A172 (cell line): Measurements from ENCODE around the gene MBNL2. TPM values are rescaled to one million over a fixed set of nuclear protein-coding genes. Genes with fewer than 3 reads are reported as not detected.

Experiments
- DNase-seq: peaks from one replicate; pipeline ENCODE4 v3.0.0-alpha.2; 2015; ENCODE audit warnings: low spot score
- total RNA-seq: library from RNA; depleted of rRNA; stranded (reverse); fragments of >200 nt; shearing (Covaris generic); gene quantifications from 2 replicates; pipeline ENCODE4 v1.2.3, GENCODE V29; 2014

The MBNL2 gene
- total RNA-seq, 1 experiment from 2014 or later: 204 TPM

- DNase-seq: peak; percentile 59
These were observed 51.3 kb downstream of the MBNL2 start for GRCh38 chr13:97273341-97273831.

DNA sequence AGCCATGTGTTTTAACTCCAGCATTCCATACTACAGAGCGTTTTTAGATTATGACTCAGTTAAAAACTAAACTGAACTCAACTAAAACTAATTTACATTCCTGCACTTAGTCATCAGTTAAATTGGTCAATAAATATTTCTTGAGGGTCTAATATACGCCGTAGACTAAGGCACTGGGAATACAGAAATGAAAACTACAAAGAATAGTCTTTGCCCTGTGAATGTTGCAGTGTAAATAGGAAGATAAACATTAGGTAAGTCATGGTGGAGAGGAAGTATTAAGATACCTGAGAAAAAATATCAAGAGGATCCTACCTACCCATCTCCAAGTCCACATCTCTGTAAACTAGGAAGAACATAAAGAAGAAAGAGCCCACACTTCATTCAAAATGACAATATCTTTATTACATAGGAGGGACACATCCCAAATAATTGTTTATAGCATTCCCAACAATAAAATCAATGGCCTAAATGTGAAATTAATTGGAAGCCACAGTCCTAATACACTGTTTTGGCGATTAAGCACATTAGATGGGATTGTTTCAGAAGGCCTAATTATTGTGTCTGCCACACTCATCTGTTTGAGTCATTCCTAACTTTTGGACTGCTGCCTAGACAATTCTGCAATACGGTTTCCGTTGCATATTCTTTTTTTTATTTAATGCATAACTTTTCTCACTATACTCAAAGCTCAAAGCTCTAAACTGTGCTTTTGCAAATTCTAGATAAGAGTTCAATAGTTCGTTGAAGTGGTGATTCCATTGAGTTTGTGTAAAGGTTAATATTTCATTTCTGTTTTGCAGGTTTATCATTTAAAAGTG lies 52.9 kb downstream of the MBNL2 start:
- peak; percentile 84 for DNase-seq

DNA sequence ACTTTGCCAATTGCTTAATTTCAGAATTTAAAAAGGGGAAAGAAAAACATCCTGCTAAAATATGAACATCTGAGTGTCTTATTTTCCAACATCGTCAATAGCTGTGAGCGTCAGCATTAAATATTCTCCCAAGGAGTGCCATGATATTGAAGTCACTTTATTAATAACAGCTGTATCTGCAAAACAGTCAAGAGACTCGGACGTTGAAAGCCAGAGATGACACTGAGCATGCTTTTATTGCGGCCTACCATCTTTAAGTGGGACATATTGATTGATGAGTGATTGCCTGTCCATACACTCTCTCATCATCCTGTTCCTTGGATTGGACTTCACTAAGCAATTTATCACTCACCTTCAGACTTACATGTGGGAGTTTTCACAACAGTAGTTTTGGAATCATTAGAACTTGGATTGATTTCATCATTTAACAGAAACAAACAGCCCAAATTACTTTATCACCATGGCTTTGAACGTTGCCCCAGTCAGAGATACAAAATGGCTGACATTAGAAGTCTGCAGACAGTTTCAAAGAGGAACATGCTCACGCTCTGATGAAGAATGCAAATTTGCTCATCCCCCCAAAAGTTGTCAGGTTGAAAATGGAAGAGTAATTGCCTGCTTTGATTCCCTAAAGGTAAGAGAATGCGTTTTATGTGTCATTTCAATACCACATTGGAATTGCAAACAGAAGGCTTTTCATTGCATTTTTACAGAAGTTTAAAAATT lies 53.8 kb downstream of the MBNL2 start:
- no peak for DNase-seq

DNA sequence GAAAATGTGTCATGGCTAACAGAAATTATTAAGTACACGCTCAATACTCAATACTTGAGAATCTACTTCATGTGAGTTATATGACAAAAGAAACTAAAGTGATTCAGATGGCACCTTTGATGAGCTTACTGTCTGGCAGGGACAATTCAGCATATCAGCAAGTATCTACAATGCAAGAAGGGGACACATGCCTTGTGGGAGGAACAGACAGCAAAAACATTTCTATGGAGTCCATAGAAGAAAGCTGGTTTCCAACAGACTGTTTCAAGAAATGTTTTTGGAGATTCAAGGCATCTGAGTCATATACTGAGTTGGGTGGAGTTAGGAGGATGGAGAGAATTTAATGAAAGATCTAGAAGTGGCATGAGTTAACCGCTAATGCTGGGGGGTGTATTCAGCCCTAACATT lies 54.7 kb downstream of the MBNL2 start:
- peak; percentile 64 for DNase-seq

- DNase-seq: no peak
These were observed 56.6 kb downstream of the MBNL2 start for GRCh38 chr13:97278435-97279411.

DNA sequence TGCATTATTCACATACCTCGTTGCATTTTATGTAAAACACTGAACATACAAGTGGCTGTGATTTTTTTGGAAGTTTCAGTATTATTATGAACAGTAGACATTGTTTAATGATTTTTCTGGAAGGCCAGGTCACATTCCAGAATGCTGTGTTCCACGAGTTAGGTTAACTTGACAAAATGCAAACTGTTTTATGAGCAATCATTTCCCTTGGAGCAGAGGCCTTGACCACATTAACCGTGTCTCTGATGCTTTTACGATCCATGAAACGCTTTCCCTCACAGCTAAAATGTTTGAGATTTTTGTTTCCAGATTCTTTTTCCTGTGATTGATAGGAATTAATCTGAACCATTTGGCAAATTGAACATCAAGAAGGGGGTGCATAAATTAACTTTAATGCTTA lies 57.8 kb downstream of the MBNL2 start:
- DNase-seq: peak; percentile 52

DNA sequence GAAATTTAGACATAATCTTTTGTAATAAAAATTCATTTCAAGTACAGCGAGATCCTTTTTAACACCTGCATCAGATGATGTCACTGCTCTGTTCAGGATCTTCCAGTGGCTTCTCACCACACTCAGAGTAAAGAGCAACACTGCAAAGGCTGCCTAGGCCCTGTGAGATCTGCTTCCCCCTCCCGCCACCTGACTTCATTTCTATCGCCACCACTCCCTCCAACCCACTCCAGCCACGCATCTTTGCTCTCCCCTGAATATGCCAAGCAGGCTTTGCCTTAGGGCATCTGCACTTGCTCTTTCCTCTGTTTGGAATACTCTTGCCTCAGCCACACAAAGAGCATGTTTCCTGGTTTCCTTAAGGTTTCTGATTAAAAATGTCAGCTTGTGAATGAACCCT lies 58.3 kb downstream of the MBNL2 start:
- DNase-seq: no peak

GRCh38 chr13:97281028-97281427 lies 58.9 kb downstream of the MBNL2 start:
- DNase-seq: no peak

- no peak for DNase-seq
These were observed 60.6 kb downstream of the MBNL2 start for GRCh38 chr13:97282705-97283104.

DNA sequence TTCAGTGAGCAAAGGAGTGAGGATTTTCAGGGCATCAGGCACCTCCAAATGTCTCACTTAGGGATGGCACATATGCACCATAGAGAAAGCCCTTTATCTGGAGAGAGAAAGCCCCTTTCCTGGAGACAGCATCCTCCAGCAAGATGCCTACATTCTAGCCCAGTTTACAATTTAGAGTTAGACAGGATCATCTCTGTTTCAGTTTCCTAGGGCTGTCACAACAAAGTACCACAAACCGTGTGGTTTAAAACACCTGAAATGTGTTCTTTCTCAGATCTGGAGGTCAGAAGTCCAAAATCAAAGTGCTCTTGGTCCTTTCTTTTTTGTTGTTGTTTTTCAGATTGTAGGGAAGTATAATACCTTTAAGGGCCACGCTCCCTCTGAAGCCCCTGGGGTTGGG lies 61.8 kb downstream of the MBNL2 start:
- DNase-seq: no peak

DNA sequence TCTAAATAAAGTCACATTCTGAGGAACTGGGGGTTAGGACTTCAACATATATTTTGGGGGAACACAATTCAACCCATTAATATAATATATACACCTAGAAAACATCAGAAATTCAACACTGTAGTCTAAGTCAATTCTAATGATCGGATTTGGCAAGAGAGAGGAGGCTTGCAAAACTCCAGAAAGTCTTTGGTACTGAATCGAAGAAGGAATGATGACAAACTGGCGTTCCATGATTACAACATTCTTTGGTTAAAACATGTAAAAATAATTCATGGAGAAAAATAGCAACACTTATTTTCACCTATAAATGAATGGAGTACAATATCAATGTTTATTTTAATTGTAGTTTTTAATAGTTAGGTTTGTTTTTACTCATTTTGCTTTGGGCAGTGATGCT lies 62.4 kb downstream of the MBNL2 start:
- DNase-seq: no peak

DNA sequence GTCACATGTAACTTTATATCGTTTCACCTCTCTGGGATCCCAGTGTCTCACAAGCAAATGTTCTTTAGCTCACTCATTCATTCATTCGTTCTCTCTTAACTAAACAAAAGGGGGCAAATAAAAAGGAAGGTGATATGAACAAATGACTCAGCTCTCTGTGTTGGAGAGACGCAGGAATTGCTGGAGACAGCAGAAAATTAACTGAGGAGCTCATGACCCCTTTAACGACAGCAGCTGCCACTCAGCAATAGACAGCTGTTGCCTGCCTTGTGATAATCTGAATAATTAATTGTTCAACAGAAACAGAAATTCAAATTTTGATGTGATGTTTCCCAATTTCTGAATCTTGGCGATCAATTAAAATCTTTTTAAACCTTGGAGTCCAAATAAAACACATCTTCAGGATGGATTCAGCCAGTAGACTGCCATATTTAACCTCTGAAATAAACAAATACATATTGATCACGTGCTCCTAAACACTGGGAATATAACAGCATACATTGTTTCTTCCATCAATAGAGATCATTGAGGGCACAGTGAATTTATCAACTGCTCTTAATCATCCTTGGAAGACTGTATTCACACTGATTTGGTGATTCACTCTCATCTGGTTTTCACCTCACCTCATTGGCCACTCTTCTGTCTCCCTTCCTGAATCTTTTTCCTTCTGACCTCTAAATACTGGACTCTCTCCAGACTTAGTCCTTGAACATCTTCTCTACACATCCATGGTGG lies 63.3 kb downstream of the MBNL2 start:
- no peak for DNase-seq

GRCh38 chr13:97286317-97287046 lies 64.3 kb downstream of the MBNL2 start:
- no peak for DNase-seq

DNA sequence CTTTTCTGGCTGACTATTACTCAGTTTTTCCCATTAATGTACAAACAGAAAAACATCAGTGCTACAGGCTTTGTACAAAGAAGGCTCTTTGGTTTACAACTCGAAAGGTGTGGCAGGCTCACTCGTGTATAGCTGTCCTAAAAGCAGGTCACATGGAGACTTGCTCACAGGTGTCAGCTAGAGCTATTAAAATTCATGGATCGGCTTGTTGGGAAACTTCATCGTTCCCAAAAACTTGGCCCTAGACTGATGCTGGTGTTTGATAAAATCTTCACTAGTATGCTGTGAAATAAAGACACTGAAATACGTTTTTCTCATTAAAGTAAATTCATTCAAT lies 64.9 kb downstream of the MBNL2 start:
- no peak for DNase-seq

DNA sequence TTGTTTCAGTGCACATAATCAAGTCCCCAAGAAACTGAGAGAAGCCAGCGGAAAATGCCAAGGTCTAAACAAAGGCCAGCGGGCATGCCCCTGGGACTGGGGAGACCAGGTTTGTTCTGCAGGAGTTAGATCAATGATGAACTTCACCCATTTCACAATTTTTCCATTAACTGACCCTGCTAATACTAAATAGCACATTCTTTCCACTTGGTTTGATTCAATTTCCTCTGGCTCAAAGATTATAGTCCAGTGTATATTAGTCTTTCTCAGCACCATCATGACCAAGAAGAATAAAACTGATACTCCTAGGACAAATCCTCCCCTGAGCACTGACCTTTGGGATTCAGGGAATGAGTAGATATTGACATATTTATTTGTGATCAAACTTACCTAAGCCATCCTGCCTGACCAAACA lies 66.4 kb downstream of the MBNL2 start:
- DNase-seq: no peak

DNA sequence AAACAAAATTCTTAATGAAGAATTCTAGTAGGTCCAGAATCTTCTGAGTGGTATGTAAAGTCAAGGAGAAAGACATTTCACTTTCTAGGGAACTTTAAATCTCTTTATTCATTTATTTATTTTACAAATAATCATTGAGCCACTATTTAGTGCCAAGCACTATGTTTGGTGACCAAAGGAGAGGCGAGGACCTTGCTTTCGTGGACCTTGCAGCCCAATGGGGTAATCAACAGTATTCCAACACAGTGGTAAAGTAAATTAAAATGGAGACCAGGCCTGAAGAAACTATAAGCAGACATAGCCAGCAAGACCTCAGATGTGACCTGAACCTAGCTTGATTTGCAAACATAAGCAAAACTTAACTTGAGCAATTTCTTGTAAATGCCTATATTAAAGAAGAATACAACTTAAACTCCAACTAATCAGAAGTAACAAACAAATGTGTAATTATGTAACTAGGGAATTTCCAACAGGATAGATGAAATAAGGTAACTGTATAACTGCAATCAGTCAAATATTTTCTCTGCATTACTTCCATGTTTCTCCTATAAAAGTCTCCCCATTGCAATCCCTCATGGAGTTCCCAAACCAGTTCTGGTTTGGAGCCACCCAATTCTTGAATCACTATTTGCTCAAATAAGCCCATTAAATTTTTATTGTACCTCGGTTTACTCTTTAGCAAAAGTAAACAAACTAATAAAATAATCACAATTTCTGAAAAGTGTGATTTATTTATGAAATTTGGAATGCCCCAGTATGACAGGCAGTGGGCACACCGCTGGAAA lies 67.6 kb downstream of the MBNL2 start:
- DNase-seq: no peak

DNA sequence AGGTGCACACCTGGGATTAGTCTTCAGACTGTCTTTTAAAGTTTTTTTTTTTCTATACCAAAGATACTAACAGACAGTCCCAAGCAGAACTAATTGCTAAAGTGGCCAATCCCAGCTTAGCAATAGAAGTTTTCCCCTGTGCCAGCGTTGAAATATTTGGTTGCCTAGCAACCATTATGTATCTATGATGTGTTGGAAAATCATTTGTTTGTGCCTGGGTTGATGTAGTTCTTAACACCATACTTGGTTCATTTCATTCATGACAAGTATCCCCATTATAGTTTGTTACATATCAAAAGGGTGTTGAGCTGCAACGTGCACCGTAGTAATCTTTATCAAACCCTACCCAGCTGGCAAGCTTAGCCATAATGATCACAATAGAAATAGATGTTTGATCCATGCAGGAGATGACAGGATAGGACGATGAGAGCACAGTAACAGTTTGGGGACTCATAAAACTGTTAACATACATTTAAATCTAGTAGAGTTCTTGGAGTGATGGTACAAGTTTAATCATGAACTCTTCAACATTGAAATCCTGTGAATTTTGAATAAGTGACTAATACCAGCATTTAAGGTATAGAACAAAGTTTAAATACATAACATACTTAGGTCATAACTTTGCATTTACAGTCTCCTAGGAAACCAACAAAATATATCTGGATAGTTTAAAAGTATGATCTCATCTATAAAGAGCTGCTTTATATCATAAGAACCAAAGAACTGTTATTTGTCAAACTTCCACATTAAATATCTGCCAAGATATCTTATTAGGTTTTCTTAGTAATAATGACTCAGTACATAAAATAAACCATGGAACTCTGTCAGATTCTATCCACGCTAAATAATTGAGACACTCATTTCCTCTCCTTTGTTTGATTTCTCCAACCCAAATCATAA lies 73.4 kb downstream of the MBNL2 start:
- peak; percentile 51 for DNase-seq

DNA sequence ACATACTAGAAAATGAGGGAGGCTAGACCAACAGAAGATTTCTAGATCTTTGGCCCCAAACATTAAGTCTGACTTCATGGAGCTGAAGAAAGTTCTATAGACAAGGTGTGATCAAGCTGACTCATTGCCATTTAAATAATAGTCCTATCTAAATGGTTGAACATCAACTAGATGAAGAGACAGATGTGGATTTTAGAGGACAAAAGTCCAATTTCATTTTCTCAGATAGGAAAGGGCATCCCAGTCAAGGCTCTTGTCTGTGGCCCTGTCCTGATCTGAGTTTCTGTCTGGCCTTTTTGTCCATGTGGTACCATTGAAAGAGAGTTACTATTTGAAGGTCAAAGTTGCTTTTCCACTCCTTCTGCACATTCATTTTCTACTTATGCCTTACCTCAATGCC lies 74.6 kb downstream of the MBNL2 start:
- DNase-seq: no peak

DNA sequence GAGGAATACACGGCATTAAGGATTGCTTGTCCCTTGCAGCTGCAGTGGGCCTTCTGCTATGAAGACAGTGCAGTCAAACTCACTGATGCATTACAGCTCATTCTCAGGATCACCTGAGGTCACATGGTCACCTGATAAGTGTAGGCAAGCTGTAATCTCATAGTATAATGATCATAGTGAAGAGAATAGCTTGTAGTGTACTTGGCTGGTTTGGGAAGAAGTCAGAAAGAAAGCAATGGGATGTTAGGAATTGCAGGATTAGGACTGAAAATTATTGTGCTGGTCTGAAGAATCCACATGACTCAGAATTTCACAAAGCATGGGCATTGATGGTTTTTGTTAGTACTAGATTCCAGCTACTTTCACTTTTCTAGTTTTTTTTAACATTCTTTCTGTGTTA lies 76.7 kb downstream of the MBNL2 start:
- no peak for DNase-seq
